ENCODE results near the gene CNTN4. TPM values are rescaled to one million over a fixed set of nuclear protein-coding genes. Genes with fewer than 3 reads are reported as not detected.

CNTN4 gene
- total and polyA plus RNA-seq, 2 donors (not counting 3 experiments of a cell fraction or from before 2014, with no cell fraction given) = not detected

GRCh38 chr3:2218816-2219215, 120.2 kb downstream of the CNTN4 start:
- intact Hi-C loops (cut with micrococcal nuclease) = no loop called here
- no peaks in the 10 kb centered on the region for H3K9me1 ChIP-seq (replicated peaks; ENCODE audit: control insufficient read depth, extremely low read depth, insufficient read depth, low read length)
- no peak overlapping the region for H2AFZ ChIP-seq (ENCODE audit: low read depth, low read length)
- H3K27me3 ChIP-seq (ENCODE audit: control insufficient read depth in 2 of 2, insufficient read depth in 2 of 2, low read length in 2 of 2) = no peaks in the 10 kb centered on the region
- ChIA-PET POLR2A (no interaction called here), CTCF (no interaction called here)
- dilution Hi-C loops (cut with MboI; ENCODE audit: extremely low pct_ligation_motif_present, low sequenced_read_pairs) = no loop called here
- no TSS peak for BruUV-seq (replicated peaks)
- H3K9me3 ChIP-seq (replicated peaks; ENCODE audit: control insufficient read depth, insufficient read depth, low read length) = peaks cover 4% of the 10 kb centered on the region
- DNase-seq (ENCODE audit: low read depth, low spot score) (no peak), FAIRE-seq (no peak)
- no peak overlapping the region for H3K4me2 ChIP-seq (ENCODE audit: insufficient read depth, low read length)
- H3K36me3 ChIP-seq (ENCODE audit: control insufficient read depth in 2 of 2, extremely low read depth in 1 of 2, insufficient read depth in 2 of 2, low read length in 2 of 2) = no peaks in the 10 kb centered on the region
- H3K79me2 ChIP-seq (ENCODE audit: control insufficient read depth, insufficient read depth, low read length) = no peaks in the 10 kb centered on the region
- H3K9ac ChIP-seq (replicated peaks; ENCODE audit: extremely low read depth, insufficient read depth, low read length) = no peak overlapping the region
- no peak for TF ChIP-seq FOS (IDR thresholded peaks at IDR 0.05; ENCODE audit: borderline replicate concordance, insufficient read depth, low read length)
- TF ChIP-seq EZH2 (IDR thresholded peaks at IDR 0.05; ENCODE audit: borderline replicate concordance, low read depth, low read length, severe bottlenecking) = no peak
- TF ChIP-seq GATA2 (IDR thresholded peaks at IDR 0.05; ENCODE audit: insufficient read depth, insufficient read length, low read depth, low read length) = no peak
- H3K4me1 ChIP-seq (ENCODE audit: control insufficient read depth, extremely low read depth, insufficient read depth, low read length) = no peaks in the 10 kb centered on the region
- H3K27ac ChIP-seq (ENCODE audit: insufficient read depth, low read depth, low read length) = no peak overlapping the region
- no peak overlapping the region for H3K4me3 ChIP-seq (replicated peaks in 1 of 3; ENCODE audit: insufficient read depth in 1 of 3, low read depth in 1 of 3, low read length in 3 of 3)
- no peaks in the 10 kb centered on the region for H4K20me1 ChIP-seq (replicated peaks; ENCODE audit: control insufficient read depth, extremely low read depth, insufficient read depth, low read length)

- no peaks in the 10 kb centered on the region for H3K27me3 ChIP-seq (ENCODE audit: control insufficient read depth in 2 of 2, insufficient read depth in 2 of 2, low read length in 2 of 2)
- no peak overlapping the region for H3K27ac ChIP-seq (ENCODE audit: insufficient read depth, low read depth, low read length)
- intact Hi-C loops (cut with micrococcal nuclease) (no loop called here), dilution Hi-C loops (cut with MboI; ENCODE audit: extremely low pct_ligation_motif_present, low sequenced_read_pairs) (no loop called here)
- TF ChIP-seq JUN (IDR thresholded peaks at IDR 0.05; ENCODE audit: borderline replicate concordance, insufficient read depth, insufficient read length, low read depth) (no peak), POLR2AphosphoS5 (IDR thresholded peaks at IDR 0.05; ENCODE audit: insufficient read depth, low read depth, low read length) (no peak), POLR2A (IDR thresholded peaks at IDR 0.05; ENCODE audit: low read depth, low read length) (no peak), FOS (IDR thresholded peaks at IDR 0.05; ENCODE audit: borderline replicate concordance, insufficient read depth, low read length) (no peak), MYC (IDR thresholded peaks at IDR 0.05; ENCODE audit: low read depth, low read length) (no peak), CTCF (IDR thresholded peaks at IDR 0.05; ENCODE audit: extremely low read depth in 1 of 2, insufficient read depth in 1 of 2, low read depth in 1 of 2, low read length in 2 of 2) (no peak), MAX (IDR thresholded peaks at IDR 0.05; ENCODE audit: insufficient read depth, insufficient read length) (no peak), GATA2 (IDR thresholded peaks at IDR 0.05; ENCODE audit: insufficient read depth, insufficient read length, low read depth, low read length) (no peak)
- FAIRE-seq (no peak), DNase-seq (ENCODE audit: low read depth, low spot score) (no peak)
- no peaks in the 10 kb centered on the region for H3K4me1 ChIP-seq (ENCODE audit: control insufficient read depth, extremely low read depth, insufficient read depth, low read length)
- H3K9ac ChIP-seq (replicated peaks; ENCODE audit: extremely low read depth, insufficient read depth, low read length) = no peak overlapping the region
- H3K4me2 ChIP-seq (ENCODE audit: insufficient read depth, low read length) = no peak overlapping the region
- H3K4me3 ChIP-seq (replicated peaks in 1 of 3; ENCODE audit: insufficient read depth in 1 of 3, low read depth in 1 of 3, low read length in 3 of 3) = no peak overlapping the region
- POLR2A ChIA-PET = no interaction called here
- CTCF ChIA-PET = no interaction called here
- H2AFZ ChIP-seq (ENCODE audit: low read depth, low read length) = no peak overlapping the region
- peaks cover 2% of the 10 kb centered on the region for H3K9me3 ChIP-seq (replicated peaks; ENCODE audit: control insufficient read depth, insufficient read depth, low read length)
- no TSS peak for BruUV-seq (replicated peaks)
- H3K79me2 ChIP-seq (ENCODE audit: control insufficient read depth, insufficient read depth, low read length) = no peaks in the 10 kb centered on the region
- no peaks in the 10 kb centered on the region for H4K20me1 ChIP-seq (replicated peaks; ENCODE audit: control insufficient read depth, extremely low read depth, insufficient read depth, low read length)
- no peaks in the 10 kb centered on the region for H3K9me1 ChIP-seq (replicated peaks; ENCODE audit: control insufficient read depth, extremely low read depth, insufficient read depth, low read length)
- H3K36me3 ChIP-seq (ENCODE audit: control insufficient read depth in 2 of 2, extremely low read depth in 1 of 2, insufficient read depth in 2 of 2, low read length in 2 of 2) = no peaks in the 10 kb centered on the region
Observed at GRCh38 chr3:2236203-2236602, 137.5 kb downstream of the CNTN4 start.

Measured in endothelial cell of umbilical vein (primary cell).